ENCODE results near the gene MATCAP1. TPM values are rescaled to one million over a fixed set of nuclear protein-coding genes. Genes with fewer than 3 reads are reported as not detected.

Gene MATCAP1
- total and polyA plus RNA-seq, 2 donors from 2014 or later, result 15.5 to 38.8 TPM

DNA sequence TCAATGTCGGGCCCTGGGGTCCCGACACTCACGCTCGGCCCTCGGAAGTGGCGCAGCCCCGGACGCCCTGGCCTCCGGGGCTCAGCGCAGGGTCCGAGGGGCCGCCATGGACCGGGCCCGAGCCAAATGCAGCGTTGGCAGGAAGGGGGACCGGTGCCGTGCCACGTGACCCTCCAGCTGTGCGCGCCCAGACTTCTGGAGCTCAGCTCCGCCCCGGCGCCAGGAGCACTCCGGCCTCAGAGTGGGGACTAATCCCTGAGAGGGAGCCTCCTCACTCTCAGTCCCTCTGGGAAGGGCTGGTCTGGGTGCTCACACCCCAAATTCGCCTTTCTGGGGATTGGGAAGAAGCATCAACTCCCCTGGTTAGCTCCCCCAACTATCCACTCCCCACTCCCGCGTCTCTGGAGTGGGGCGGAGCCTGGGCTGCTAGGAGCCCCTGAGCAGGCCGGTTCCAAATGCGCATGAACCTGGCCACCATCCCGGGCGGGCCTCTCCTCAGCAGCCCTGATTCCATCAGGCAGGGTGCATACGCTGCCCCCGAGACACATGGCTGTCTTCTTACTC lies 32.8 kb downstream of the MATCAP1 start, which contains the start of gene B3GNT9:
B3GNT9 (minus strand) TSS at position 166 of the 564 bp plus-strand sequence. CDS start 513 bp downstream, outside the sequence.
- no peak for FAIRE-seq
- peaks cover 10% of the 10 kb centered on the region for H3K27me3 ChIP-seq (ENCODE audit: control insufficient read depth, insufficient read depth, low read length)
- DNase-seq, result peak; percentile 71 to 94 (median 81)
- H3K27ac ChIP-seq (ENCODE audit: low read depth in 2 of 2, low read length in 2 of 2), result peak within 1 kb of the TSS; percentile 80 to 85
- peak within 1 kb of the TSS; percentile 51 to 75 (median 60) for H3K4me3 ChIP-seq (ENCODE audit: low read length in 3 of 3)
- intact Hi-C loops (cut with DNase I), result no loop called here
- TF ChIP-seq, protein P1, sequence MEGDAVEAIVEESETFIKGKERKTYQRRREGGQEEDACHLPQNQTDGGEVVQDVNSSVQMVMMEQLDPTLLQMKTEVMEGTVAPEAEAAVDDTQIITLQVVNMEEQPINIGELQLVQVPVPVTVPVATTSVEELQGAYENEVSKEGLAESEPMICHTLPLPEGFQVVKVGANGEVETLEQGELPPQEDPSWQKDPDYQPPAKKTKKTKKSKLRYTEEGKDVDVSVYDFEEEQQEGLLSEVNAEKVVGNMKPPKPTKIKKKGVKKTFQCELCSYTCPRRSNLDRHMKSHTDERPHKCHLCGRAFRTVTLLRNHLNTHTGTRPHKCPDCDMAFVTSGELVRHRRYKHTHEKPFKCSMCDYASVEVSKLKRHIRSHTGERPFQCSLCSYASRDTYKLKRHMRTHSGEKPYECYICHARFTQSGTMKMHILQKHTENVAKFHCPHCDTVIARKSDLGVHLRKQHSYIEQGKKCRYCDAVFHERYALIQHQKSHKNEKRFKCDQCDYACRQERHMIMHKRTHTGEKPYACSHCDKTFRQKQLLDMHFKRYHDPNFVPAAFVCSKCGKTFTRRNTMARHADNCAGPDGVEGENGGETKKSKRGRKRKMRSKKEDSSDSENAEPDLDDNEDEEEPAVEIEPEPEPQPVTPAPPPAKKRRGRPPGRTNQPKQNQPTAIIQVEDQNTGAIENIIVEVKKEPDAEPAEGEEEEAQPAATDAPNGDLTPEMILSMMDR (IDR thresholded peaks at IDR 0.05; ENCODE audit: borderline replicate concordance, extremely low read depth, insufficient read depth), result no peak
- H3K9ac ChIP-seq (ENCODE audit: low read length in 3 of 3), result peak within 1 kb of the TSS in 2 of 3 donors; percentile 55 to 84
- H3K9me3 ChIP-seq (ENCODE audit: control insufficient read depth in 2 of 3, insufficient read depth in 1 of 3, low read length in 3 of 3), result no peaks in the 10 kb centered on the region
- H3K36me3 ChIP-seq (ENCODE audit: control insufficient read depth in 2 of 3, insufficient read depth in 3 of 3, low read length in 3 of 3), result peaks cover 0 to 13% (median 8%) of the 10 kb centered on the region in 3 donors
- peaks cover 0 to 22% (median 0%) of the 10 kb centered on the region in 3 donors for H3K4me1 ChIP-seq (ENCODE audit: control insufficient read depth in 2 of 3, insufficient read depth in 2 of 3, low read depth in 1 of 3, low read length in 3 of 3)

DNA sequence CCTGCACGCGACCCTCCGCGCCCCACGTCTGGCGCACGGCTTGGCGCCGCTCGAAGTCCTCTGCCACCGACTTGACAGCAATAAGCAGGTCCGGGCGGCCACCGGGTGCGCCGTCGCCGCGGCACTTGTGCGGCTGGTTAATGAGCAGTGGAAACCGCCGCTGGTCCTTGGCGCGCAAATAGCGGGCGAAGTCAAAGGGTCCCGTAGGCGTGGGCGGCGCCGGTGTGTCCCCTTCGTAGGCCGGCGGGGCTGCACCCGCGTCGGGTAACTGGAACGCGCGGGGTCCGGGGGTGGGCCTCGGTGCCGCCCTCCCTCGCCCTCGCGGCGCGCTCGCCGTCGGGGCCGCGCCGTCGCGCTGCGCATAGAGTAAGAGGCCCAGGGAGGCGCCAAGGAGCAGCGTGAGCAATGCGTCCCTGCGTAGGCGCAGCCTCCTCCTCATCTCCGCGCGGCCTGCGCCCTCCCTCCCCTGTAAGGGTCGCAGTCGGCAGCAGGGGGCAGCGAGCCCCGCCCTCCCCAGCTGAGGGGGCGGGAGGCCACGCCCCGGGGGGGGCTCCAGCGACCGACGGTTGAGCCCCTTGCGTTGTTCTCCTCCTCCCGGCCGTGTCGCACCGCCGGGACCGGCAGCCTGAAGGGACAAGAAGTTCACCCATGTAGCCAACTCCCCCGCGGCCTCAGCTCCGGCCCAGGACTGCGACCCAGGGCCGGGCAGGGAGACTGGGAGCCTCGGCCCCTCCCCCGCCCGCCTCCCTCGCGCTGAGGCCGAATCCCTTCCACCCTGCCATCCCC lies 33.5 kb downstream of the MATCAP1 start:
- Histone ChIP-seq H3K9ac (ENCODE audit: low read length in 3 of 3) (peak overlapping the region in 2 of 3 donors; percentile 55 to 84), H3K9me3 (ENCODE audit: control insufficient read depth in 2 of 3, insufficient read depth in 1 of 3, low read length in 3 of 3) (no peaks in the 10 kb centered on the region), H3K27ac (ENCODE audit: low read depth in 2 of 2, low read length in 2 of 2) (peak overlapping the region; percentile 80 to 85), H3K36me3 (ENCODE audit: control insufficient read depth in 2 of 3, insufficient read depth in 3 of 3, low read length in 3 of 3) (peaks cover 2 to 20% (median 13%) of the 10 kb centered on the region in 3 donors), H3K4me3 (ENCODE audit: low read length in 3 of 3) (peak overlapping the region in 2 of 3 donors; percentile 60 to 75), H3K27me3 (ENCODE audit: control insufficient read depth, insufficient read depth, low read length) (peaks cover 5% of the 10 kb centered on the region), H3K4me1 (ENCODE audit: control insufficient read depth in 2 of 3, insufficient read depth in 2 of 3, low read depth in 1 of 3, low read length in 3 of 3) (peaks cover 0 to 17% (median 0%) of the 10 kb centered on the region in 3 donors)
- TF ChIP-seq, protein P1 (IDR thresholded peaks at IDR 0.05; ENCODE audit: borderline replicate concordance, extremely low read depth, insufficient read depth), result no peak
- intact Hi-C loops (cut with DNase I), result no loop called here
- DNase-seq (peak; percentile 71 to 92 (median 85)), FAIRE-seq (no peak)

DNA sequence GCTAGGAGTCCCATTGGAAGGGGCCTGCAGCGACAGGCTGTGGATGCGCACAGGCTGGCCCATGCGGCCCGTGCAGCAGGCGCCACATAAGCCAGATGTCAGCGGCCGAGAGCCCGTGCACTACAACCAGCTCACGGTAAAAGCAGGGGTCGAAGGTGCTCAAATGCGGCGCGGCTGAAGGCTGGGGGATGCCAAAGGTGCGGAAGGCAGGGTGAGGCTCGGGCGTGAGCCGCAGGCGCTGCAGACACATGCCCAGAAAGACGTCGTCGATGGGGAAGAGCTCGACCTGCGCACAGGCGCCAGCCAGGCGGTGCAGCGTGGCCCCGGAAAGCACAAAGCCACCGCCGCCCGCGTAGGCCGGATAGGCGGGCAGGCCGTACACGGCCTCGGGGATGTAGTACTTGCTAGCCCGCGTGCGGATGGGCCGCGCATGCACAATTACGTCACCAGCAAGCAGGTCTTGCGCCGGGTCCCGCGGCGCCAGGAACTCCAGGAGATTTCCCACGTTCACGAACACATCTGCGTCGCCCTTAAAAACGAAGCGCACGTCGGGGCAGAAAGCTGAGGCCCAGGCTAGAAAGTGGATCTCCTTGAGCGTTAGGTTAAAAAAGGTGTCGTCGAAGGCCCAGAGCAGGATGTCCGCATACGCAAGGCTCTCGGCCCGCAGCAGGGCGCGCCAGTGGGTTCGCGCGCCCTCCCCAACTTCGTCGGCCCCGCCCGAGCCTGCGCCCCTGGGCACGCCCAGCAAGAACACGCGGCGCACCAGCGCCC lies 34.3 kb downstream of the MATCAP1 start:
- Histone ChIP-seq H3K9ac (ENCODE audit: low read length in 3 of 3) (no peak overlapping the region), H3K4me3 (ENCODE audit: low read length in 3 of 3) (no peak overlapping the region), H3K4me1 (ENCODE audit: control insufficient read depth in 2 of 3, insufficient read depth in 2 of 3, low read depth in 1 of 3, low read length in 3 of 3) (peaks cover 0 to 14% (median 0%) of the 10 kb centered on the region in 3 donors), H3K27ac (ENCODE audit: low read depth in 2 of 2, low read length in 2 of 2) (no peak overlapping the region), H3K36me3 (ENCODE audit: control insufficient read depth in 2 of 3, insufficient read depth in 3 of 3, low read length in 3 of 3) (peaks cover 2 to 28% (median 19%) of the 10 kb centered on the region in 3 donors), H3K27me3 (ENCODE audit: control insufficient read depth, insufficient read depth, low read length) (peaks cover 4% of the 10 kb centered on the region), H3K9me3 (ENCODE audit: control insufficient read depth in 2 of 3, insufficient read depth in 1 of 3, low read length in 3 of 3) (no peaks in the 10 kb centered on the region)
- intact Hi-C loops (cut with DNase I), result no loop called here
- DNase-seq, result peak in 2 of 5 donors; percentile 63 to 79
- no peak for FAIRE-seq
- TF ChIP-seq, protein P1 (IDR thresholded peaks at IDR 0.05; ENCODE audit: borderline replicate concordance, extremely low read depth, insufficient read depth), result no peak
